ENCODE results near the gene AGBL1. TPM values are rescaled to one million over a fixed set of nuclear protein-coding genes. Genes with fewer than 3 reads are reported as not detected.

AGBL1 gene
- polyA plus RNA-seq, 2 of the 4 experiments (the other 2 are of a cell fraction), result not detected

- H3K27ac ChIP-seq, result no peak overlapping the region
- no peak for TF ChIP-seq HOXB13 (CRISPR knock-in tag; IDR thresholded peaks at IDR 0.05; ENCODE audit: low read depth)
- no peak for TF ChIP-seq CTCF (IDR thresholded peaks at IDR 0.05)
- no peak for TF ChIP-seq ZFP36 (IDR thresholded peaks at IDR 0.05; ENCODE audit: borderline replicate concordance, partially characterized antibody)
- no peak for TF ChIP-seq EHF (CRISPR knock-in tag; IDR thresholded peaks at IDR 0.05)
- no peak for TF ChIP-seq PHF8 (IDR thresholded peaks at IDR 0.05; ENCODE audit: borderline replicate concordance, low read depth)
- no peak for TF ChIP-seq POLR2A (IDR thresholded peaks at IDR 0.05; ENCODE audit: low read length)
- TF ChIP-seq GATA3 (IDR thresholded peaks at IDR 0.05; ENCODE audit: borderline replicate concordance), result no peak
- TF ChIP-seq EP300 (IDR thresholded peaks at IDR 0.05), result no peak
- TF ChIP-seq RFX5 (IDR thresholded peaks at IDR 0.05), result no peak
- DNase-seq (ENCODE audit: low read depth in 1 of 2, low spot score in 1 of 2), result no peak
- ChIA-PET CTCF (no interaction called here), POLR2A (no interaction called here)
- no peak overlapping the region for H3K4me3 ChIP-seq
- no peak for ATAC-seq
- WGBS (ENCODE audit: missing lambda C conversion rate), result 2% methylated on average over 2 of the region's 2 CpGs
- H3K4me1 ChIP-seq, result no peaks in the 10 kb centered on the region
- peak; percentile 72 for FAIRE-seq
- H3K9me3 ChIP-seq, result no peaks in the 10 kb centered on the region
- H3K4me2 ChIP-seq, result no peak overlapping the region
These were observed 193.6 kb downstream of the AGBL1 start for GRCh38 chr15:86273309-86273708.

GRCh38 chr15:86275361-86275760, 195.7 kb downstream of the AGBL1 start:
- POLR2A ChIA-PET, result no interaction called here
- CTCF ChIA-PET, result no interaction called here
- Histone ChIP-seq H3K4me2 (no peak overlapping the region), H3K4me3 (no peak overlapping the region), H3K27ac (no peak overlapping the region), H3K9me3 (no peaks in the 10 kb centered on the region), H3K4me1 (no peaks in the 10 kb centered on the region)
- 5% methylated on average over 1 of the region's 1 CpG for WGBS (ENCODE audit: missing lambda C conversion rate)
- FAIRE-seq (no peak), ATAC-seq (no peak), DNase-seq (ENCODE audit: low read depth in 1 of 2, low spot score in 1 of 2) (no peak)
- no peak for TF ChIP-seq ZC3H11A (IDR thresholded peaks at IDR 0.05)
- TF ChIP-seq KDM5A (IDR thresholded peaks at IDR 0.05), result no peak
- TF ChIP-seq RFX5 (IDR thresholded peaks at IDR 0.05), result no peak
- no peak for TF ChIP-seq FOSB (CRISPR knock-in tag; IDR thresholded peaks at IDR 0.05)
- TF ChIP-seq REST (IDR thresholded peaks at IDR 0.05), result no peak
- TF ChIP-seq RNF2 (IDR thresholded peaks at IDR 0.05; ENCODE audit: borderline replicate concordance, low read depth), result no peak
- TF ChIP-seq CBX8 (IDR thresholded peaks at IDR 0.05), result no peak
- TF ChIP-seq ATOH8 (CRISPR knock-in tag; IDR thresholded peaks at IDR 0.05; ENCODE audit: low read depth), result no peak
- TF ChIP-seq CHD4 (IDR thresholded peaks at IDR 0.05; ENCODE audit: borderline replicate concordance), result no peak
- no peak for TF ChIP-seq POLR2A (IDR thresholded peaks at IDR 0.05; ENCODE audit: low read length)

GRCh38 chr15:86278586-86278985, 198.9 kb downstream of the AGBL1 start:
- no peak for ATAC-seq
- Histone ChIP-seq H3K4me2 (no peak overlapping the region), H3K9me3 (no peaks in the 10 kb centered on the region), H3K27ac (no peak overlapping the region), H3K4me3 (no peak overlapping the region), H3K4me1 (no peaks in the 10 kb centered on the region)
- 3% methylated on average over 5 of the region's 5 CpGs for WGBS (ENCODE audit: missing lambda C conversion rate)
- FAIRE-seq, result no peak
- ChIA-PET CTCF (no interaction called here), POLR2A (no interaction called here)
- DNase-seq (ENCODE audit: low read depth in 1 of 2, low spot score in 1 of 2), result no peak
- TF ChIP-seq ELK1 (IDR thresholded peaks at IDR 0.05; ENCODE audit: low read depth, low read length) (no peak), HOXB5 (CRISPR knock-in tag; IDR thresholded peaks at IDR 0.05) (no peak), ZSCAN20 (CRISPR knock-in tag; IDR thresholded peaks at IDR 0.05) (no peak), TFCP2L1 (CRISPR knock-in tag; IDR thresholded peaks at IDR 0.05) (no peak), MYC (IDR thresholded peaks at IDR 0.05; ENCODE audit: borderline replicate concordance, low read length) (no peak), USF2 (IDR thresholded peaks at IDR 0.05) (no peak), PBX3 (IDR thresholded peaks at IDR 0.05) (no peak), HOXB13 (CRISPR knock-in tag; IDR thresholded peaks at IDR 0.05; ENCODE audit: low read depth) (no peak), NPAS2 (CRISPR knock-in tag; IDR thresholded peaks at IDR 0.05; ENCODE audit: borderline replicate concordance) (no peak), BHLHE40 (IDR thresholded peaks at IDR 0.05; ENCODE audit: low read depth, low read length) (no peak)

All from A549 (cell line).